GM18511 (cell line): ENCODE results near the gene GIMAP8.
"Not testable (repeated sequence)": the region's sequence is repeated elsewhere in the genome, so short reads cannot be mapped to it uniquely, and the experiment has no call there.

Source experiments
- ATAC-seq: cut with Tn5 transposase; IDR thresholded peaks from one replicate; pipeline ENCODE4 v1.9.1; 2021; ENCODE audit warnings: mild to moderate bottlenecking, moderate library complexity; ENCODE audit not compliant: unreplicated experiment

Gene GIMAP8

GRCh38 chr7:150461520-150461919, 11.1 kb downstream of the GIMAP8 start:
- ATAC-seq: no peak

- no peak for ATAC-seq
Measured at GRCh38 chr7:150462413-150462812, 12.0 kb downstream of the GIMAP8 start.

- ATAC-seq: no peak
Measured at GRCh38 chr7:150463461-150463860, 13.0 kb downstream of the GIMAP8 start.

GRCh38 chr7:150464962-150465361, 14.5 kb downstream of the GIMAP8 start:
- ATAC-seq: no peak

GRCh38 chr7:150465414-150465813, 15.0 kb downstream of the GIMAP8 start:
- no peak for ATAC-seq

GRCh38 chr7:150466477-150466876, 16.0 kb downstream of the GIMAP8 start:
- ATAC-seq: no peak

- no peak for ATAC-seq
Measured at GRCh38 chr7:150468241-150468640, 17.8 kb downstream of the GIMAP8 start.

GRCh38 chr7:150471886-150472285, 21.5 kb downstream of the GIMAP8 start:
- no peak for ATAC-seq

- ATAC-seq: no peak
Measured at GRCh38 chr7:150473902-150474301, 23.5 kb downstream of the GIMAP8 start.

- no peak for ATAC-seq
Measured at GRCh38 chr7:150476285-150476684, 25.9 kb downstream of the GIMAP8 start.

GRCh38 chr7:150476819-150477631, 26.6 kb downstream of the GIMAP8 start:
- no peak for ATAC-seq

- no peak for ATAC-seq
Measured at GRCh38 chr7:150479023-150479716, 28.7 kb downstream of the GIMAP8 start.

GRCh38 chr7:150481186-150481920, 30.9 kb downstream of the GIMAP8 start:
- no peak for ATAC-seq

- no peak for ATAC-seq
Measured at GRCh38 chr7:150481922-150482321, 31.5 kb downstream of the GIMAP8 start.

GRCh38 chr7:150483514-150483913, 33.1 kb downstream of the GIMAP8 start:
- ATAC-seq: not testable (repeated sequence)

GRCh38 chr7:150484071-150484470, 33.6 kb downstream of the GIMAP8 start:
- not testable (repeated sequence) for ATAC-seq

- ATAC-seq: no peak
Measured at GRCh38 chr7:150487625-150488024, 37.2 kb downstream of the GIMAP8 start.

GRCh38 chr7:150489782-150490181, 39.4 kb downstream of the GIMAP8 start:
- ATAC-seq: no peak

- not testable (repeated sequence) for ATAC-seq
Measured at GRCh38 chr7:150493442-150493841, 43.0 kb downstream of the GIMAP8 start.

GRCh38 chr7:150502519-150502918, 52.1 kb downstream of the GIMAP8 start:
- no peak for ATAC-seq

- ATAC-seq: no peak
Measured at GRCh38 chr7:150503155-150503554, 52.7 kb downstream of the GIMAP8 start.

GRCh38 chr7:150503581-150503980, 53.2 kb downstream of the GIMAP8 start:
- ATAC-seq: no peak
